Liver (tissue), 3 donors: ENCODE measurements around the gene RBMS3.

Source experiments
- CTCF ChIP-seq: fragments of 150-350 bp; IDR thresholded peaks from 2 replicates; pipeline ENCODE4 v1.5.1; 2017; ENCODE audit warnings: improper control_type of control experiment, low read depth, low read length; ENCODE audit not compliant: missing input control
- EGR1 ChIP-seq, 2 donors: IDR thresholded peaks; 2 replicates each; pipeline ENCODE4 v1.6.1; 2016 to 2018; ENCODE audit warnings: antibody characterized with exemption in 2 of 2, low read depth in 2 of 2
- GABPA ChIP-seq, 2 donors: IDR thresholded peaks in 1 of 2; conservative IDR thresholded peaks in 1 of 2; 2 replicates each; pipeline ENCODE4 v1.6.1; 2016; ENCODE audit warnings: antibody characterized with exemption in 2 of 2, mild to moderate bottlenecking in 1 of 2, moderate library complexity in 1 of 2
- HNF4A ChIP-seq, 2 donors: conservative IDR thresholded peaks; 2 replicates each; pipeline ENCODE4 v1.6.1; 2016; ENCODE audit warnings: antibody characterized with exemption in 2 of 2, mild to moderate bottlenecking in 2 of 2
- HNF4G ChIP-seq: IDR thresholded peaks from 2 replicates; pipeline ENCODE4 v1.6.1; 2016; ENCODE audit warnings: antibody characterized with exemption
- JUND ChIP-seq, 2 donors: IDR thresholded peaks; 2 replicates each; pipeline ENCODE4 v1.6.1; 2016; ENCODE audit warnings: antibody characterized with exemption in 2 of 2
- MAX ChIP-seq: IDR thresholded peaks from 2 replicates; pipeline ENCODE4 v1.6.1; 2016; ENCODE audit warnings: antibody characterized with exemption
- NR2F2 ChIP-seq: IDR thresholded peaks from 2 replicates; pipeline ENCODE4 v1.6.1; 2016; ENCODE audit warnings: antibody characterized with exemption
- RAD21 ChIP-seq, 2 donors: IDR thresholded peaks; 2 replicates each; pipeline ENCODE4 v1.6.1; 2016; ENCODE audit warnings: antibody characterized with exemption in 2 of 2, mild to moderate bottlenecking in 2 of 2
- REST ChIP-seq: IDR thresholded peaks from 2 replicates; pipeline ENCODE4 v1.6.1; 2016; ENCODE audit warnings: antibody characterized with exemption, mild to moderate bottlenecking
- RXRA ChIP-seq, 2 donors: IDR thresholded peaks; 2 replicates each; pipeline ENCODE4 v1.6.1; 2017 to 2018; ENCODE audit warnings: antibody characterized with exemption in 2 of 2, mild to moderate bottlenecking in 1 of 2
- TAF1 ChIP-seq: conservative IDR thresholded peaks from 2 replicates; pipeline ENCODE4 v1.6.1; 2016; ENCODE audit warnings: antibody characterized with exemption, mild to moderate bottlenecking
- YY1 ChIP-seq: IDR thresholded peaks from 2 replicates; pipeline ENCODE4 v1.6.1; 2016; ENCODE audit warnings: antibody characterized with exemption, mild to moderate bottlenecking
- ZBTB33 ChIP-seq: IDR thresholded peaks from 2 replicates; pipeline ENCODE4 v1.6.1; 2016; ENCODE audit warnings: antibody characterized with exemption
- donor health status: healthy.
- donor health status: healthy.

- TF ChIP-seq HNF4A (conservative IDR thresholded peaks at IDR 0.05), result no peak
- TF ChIP-seq REST, result no peak
- TF ChIP-seq RXRA (IDR thresholded peaks at IDR 0.05), result no peak
- TF ChIP-seq NR2F2, result no peak
- no peak for TF ChIP-seq CTCF
- TF ChIP-seq TAF1, result no peak
- no peak for TF ChIP-seq GABPA (IDR thresholded peaks at IDR 0.05 in 1 of 2, conservative IDR thresholded peaks at IDR 0.05 in 1 of 2)
- no peak for TF ChIP-seq HNF4G
- TF ChIP-seq RAD21 (IDR thresholded peaks at IDR 0.05), result no peak
- no peak for TF ChIP-seq JUND (IDR thresholded peaks at IDR 0.05)
- TF ChIP-seq ZBTB33, result no peak
- no peak for TF ChIP-seq YY1
- TF ChIP-seq MAX, result no peak
- no peak for TF ChIP-seq EGR1 (IDR thresholded peaks at IDR 0.05; ENCODE audit: low read depth in 2 of 2)
Measured at GRCh38 chr3:29427266-29428103, 146.6 kb downstream of the RBMS3 start.
